ENCODE measurements around the gene TOP3B.

DNA sequence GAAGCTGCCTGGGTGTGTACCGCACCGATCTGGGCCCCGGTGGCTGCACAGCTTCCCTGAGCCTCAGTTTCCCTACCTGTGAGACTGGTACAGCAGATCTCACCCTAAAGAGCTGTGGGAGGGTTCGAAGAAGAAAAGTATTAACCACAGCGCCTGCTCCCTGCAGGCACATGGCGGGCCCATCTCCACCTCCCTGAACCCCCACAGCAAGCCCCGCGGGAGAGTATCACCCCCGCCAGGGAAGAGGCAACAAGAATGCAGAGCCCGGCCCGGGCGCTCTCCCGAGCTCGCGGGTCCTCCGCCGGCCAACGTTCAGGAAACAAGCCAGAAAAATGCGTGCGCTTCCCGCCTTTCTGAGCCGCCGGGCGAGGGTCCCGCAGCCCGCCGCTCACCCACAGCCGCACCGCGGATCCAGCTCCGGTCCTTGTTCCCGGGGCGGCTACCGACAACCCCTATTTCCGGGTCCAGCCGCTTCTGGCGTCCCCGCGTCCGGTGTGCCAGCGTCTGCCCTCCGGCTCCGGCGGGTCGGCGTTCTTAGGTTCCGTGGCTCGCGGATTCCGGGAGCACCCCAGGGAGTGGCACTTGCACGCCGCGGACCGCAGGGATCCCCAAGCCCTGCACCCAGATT lies at the start of gene TOP3B:
- TF ChIP-seq EZH2phosphoT487 (IDR thresholded peaks at IDR 0.05; ENCODE audit: borderline replicate concordance, low read length): no peak
- TF ChIP-seq, protein P1, sequence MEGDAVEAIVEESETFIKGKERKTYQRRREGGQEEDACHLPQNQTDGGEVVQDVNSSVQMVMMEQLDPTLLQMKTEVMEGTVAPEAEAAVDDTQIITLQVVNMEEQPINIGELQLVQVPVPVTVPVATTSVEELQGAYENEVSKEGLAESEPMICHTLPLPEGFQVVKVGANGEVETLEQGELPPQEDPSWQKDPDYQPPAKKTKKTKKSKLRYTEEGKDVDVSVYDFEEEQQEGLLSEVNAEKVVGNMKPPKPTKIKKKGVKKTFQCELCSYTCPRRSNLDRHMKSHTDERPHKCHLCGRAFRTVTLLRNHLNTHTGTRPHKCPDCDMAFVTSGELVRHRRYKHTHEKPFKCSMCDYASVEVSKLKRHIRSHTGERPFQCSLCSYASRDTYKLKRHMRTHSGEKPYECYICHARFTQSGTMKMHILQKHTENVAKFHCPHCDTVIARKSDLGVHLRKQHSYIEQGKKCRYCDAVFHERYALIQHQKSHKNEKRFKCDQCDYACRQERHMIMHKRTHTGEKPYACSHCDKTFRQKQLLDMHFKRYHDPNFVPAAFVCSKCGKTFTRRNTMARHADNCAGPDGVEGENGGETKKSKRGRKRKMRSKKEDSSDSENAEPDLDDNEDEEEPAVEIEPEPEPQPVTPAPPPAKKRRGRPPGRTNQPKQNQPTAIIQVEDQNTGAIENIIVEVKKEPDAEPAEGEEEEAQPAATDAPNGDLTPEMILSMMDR (conservative IDR thresholded peaks at IDR 0.05; ENCODE audit: low read depth, low read length): no peak
- no peak for TF ChIP-seq EZH2 (IDR thresholded peaks at IDR 0.05; ENCODE audit: low read length, unreplicated experiment)

Data from PC-3 (cell line).